ENCODE measurements around the gene KCNK1.

- TF ChIP-seq POLR2AphosphoS5 (IDR thresholded peaks at IDR 0.05; ENCODE audit: low read depth, low read length) (no peak), EP300 (IDR thresholded peaks at IDR 0.05; ENCODE audit: borderline replicate concordance in 1 of 2, low read depth in 2 of 2, low read length in 2 of 2) (no peak), CEBPB (IDR thresholded peaks at IDR 0.05; ENCODE audit: low read depth, low read length) (no peak), KDM1A (IDR thresholded peaks at IDR 0.05; ENCODE audit: borderline replicate concordance, low read length) (no peak), EZH2 (IDR thresholded peaks at IDR 0.05; ENCODE audit: low read depth, low read length, severe bottlenecking) (no peak), TAF1 (IDR thresholded peaks at IDR 0.05; ENCODE audit: low read depth, low read length) (no peak), BRCA1 (IDR thresholded peaks at IDR 0.05; ENCODE audit: low read depth, low read length) (no peak)
- TF ChIP-seq, protein P1, sequence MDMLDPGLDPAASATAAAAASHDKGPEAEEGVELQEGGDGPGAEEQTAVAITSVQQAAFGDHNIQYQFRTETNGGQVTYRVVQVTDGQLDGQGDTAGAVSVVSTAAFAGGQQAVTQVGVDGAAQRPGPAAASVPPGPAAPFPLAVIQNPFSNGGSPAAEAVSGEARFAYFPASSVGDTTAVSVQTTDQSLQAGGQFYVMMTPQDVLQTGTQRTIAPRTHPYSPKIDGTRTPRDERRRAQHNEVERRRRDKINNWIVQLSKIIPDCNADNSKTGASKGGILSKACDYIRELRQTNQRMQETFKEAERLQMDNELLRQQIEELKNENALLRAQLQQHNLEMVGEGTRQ (IDR thresholded peaks at IDR 0.05; ENCODE audit: low read length), result no peak
- TF ChIP-seq, protein P2, sequence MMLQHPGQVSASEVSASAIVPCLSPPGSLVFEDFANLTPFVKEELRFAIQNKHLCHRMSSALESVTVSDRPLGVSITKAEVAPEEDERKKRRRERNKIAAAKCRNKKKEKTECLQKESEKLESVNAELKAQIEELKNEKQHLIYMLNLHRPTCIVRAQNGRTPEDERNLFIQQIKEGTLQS (IDR thresholded peaks at IDR 0.05; ENCODE audit: insufficient read depth, low read depth, low read length), result no peak
Observed at GRCh38 chr1:233639611-233640010, 25.7 kb downstream of the KCNK1 start.

All from H1 (cell line).